ENCODE results near the gene TLCD3B. TPM values are rescaled to one million over a fixed set of nuclear protein-coding genes. Genes with fewer than 3 reads are reported as not detected.

TLCD3B gene
- total RNA-seq, 1 donor from 2014 or later = 2.1 TPM

GRCh38 chr16:30063893-30064728 is 33.0 kb upstream of the TLCD3B start:
- Mint-ChIP-seq H3K9me3 (no peaks in the 10 kb centered on the region), H3K27ac (peak overlapping the region; percentile 96), H3K4me1 (ENCODE audit: unreplicated experiment) (peaks cover 17% of the 10 kb centered on the region), H3K36me3 (peaks cover 18% of the 10 kb centered on the region), H3K27me3 (no peaks in the 10 kb centered on the region), H3K4me3 (peak overlapping the region; percentile 92)
- peak; percentile 19 for TF ChIP-seq CTCF (conservative IDR thresholded peaks at IDR 0.05)
- DNase-seq (ENCODE audit: extremely low spot score, unreplicated experiment) = no peak

GRCh38 chr16:30063278-30063892 is 32.3 kb upstream of the TLCD3B start:
- peaks cover 13% of the 10 kb centered on the region for H3K36me3 Mint-ChIP-seq
- H3K4me1 Mint-ChIP-seq (ENCODE audit: unreplicated experiment) = peaks cover 17% of the 10 kb centered on the region
- peak overlapping the region; percentile 92 for H3K4me3 Mint-ChIP-seq
- H3K27ac Mint-ChIP-seq = peak overlapping the region; percentile 96
- no peak for DNase-seq (ENCODE audit: extremely low spot score, unreplicated experiment)
- TF ChIP-seq CTCF (conservative IDR thresholded peaks at IDR 0.05) = no peak
- H3K27me3 Mint-ChIP-seq = no peaks in the 10 kb centered on the region
- H3K9me3 Mint-ChIP-seq = no peaks in the 10 kb centered on the region

DNA sequence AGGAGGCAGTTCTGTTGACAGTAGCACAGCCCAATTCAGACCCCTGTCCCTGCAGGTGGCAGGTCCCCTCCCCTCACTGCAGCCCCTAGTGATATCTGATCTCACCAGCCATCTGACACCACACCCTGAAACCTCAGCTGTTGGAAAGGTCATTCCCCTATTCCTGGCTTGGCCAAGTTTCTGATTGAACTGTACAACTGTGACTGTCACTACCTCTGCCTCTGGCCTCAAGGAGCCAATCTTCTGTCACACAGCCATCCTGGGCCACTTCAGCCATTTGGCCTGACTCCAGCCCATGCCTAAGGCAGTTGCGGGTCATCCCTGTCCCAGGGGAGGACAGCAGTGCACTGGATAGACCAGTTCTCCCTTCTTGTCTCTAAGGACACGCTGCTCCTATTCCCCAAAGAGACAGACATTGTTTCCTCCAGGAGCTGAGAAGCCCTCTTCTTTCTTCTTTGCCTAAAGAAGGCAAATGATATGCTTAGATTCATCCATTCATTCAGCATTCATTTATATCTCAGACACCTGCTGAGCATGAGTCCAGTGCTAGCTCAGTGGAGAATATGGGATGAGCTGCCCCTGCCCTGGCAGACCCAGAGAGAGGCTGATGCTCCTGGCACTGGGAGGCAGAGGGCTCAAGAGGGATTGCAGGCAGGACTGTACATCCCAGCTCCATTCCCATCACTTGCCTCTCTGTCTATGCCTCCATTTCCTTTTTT is 29.9 kb upstream of the TLCD3B start:
- H3K27ac Mint-ChIP-seq = peak overlapping the region; percentile 70
- peak overlapping the region; percentile 32 for H3K4me3 Mint-ChIP-seq
- H3K36me3 Mint-ChIP-seq = peaks cover 4% of the 10 kb centered on the region
- H3K27me3 Mint-ChIP-seq = no peaks in the 10 kb centered on the region
- DNase-seq (ENCODE audit: extremely low spot score, unreplicated experiment) = no peak
- no peaks in the 10 kb centered on the region for H3K9me3 Mint-ChIP-seq
- no peak for TF ChIP-seq CTCF (conservative IDR thresholded peaks at IDR 0.05)
- H3K4me1 Mint-ChIP-seq (ENCODE audit: unreplicated experiment) = peaks cover 8% of the 10 kb centered on the region

- no peaks in the 10 kb centered on the region for H3K9me3 Mint-ChIP-seq
- no peak for TF ChIP-seq CTCF (conservative IDR thresholded peaks at IDR 0.05)
- H3K27me3 Mint-ChIP-seq = no peaks in the 10 kb centered on the region
- H3K27ac Mint-ChIP-seq = peak overlapping the region; percentile 70
- peak overlapping the region; percentile 27 for H3K4me3 Mint-ChIP-seq
- peaks cover 9% of the 10 kb centered on the region for H3K4me1 Mint-ChIP-seq (ENCODE audit: unreplicated experiment)
- no peak for DNase-seq (ENCODE audit: extremely low spot score, unreplicated experiment)
- peaks cover 4% of the 10 kb centered on the region for H3K36me3 Mint-ChIP-seq
These were observed 29.3 kb upstream of the TLCD3B start for GRCh38 chr16:30060346-30060745.

DNA sequence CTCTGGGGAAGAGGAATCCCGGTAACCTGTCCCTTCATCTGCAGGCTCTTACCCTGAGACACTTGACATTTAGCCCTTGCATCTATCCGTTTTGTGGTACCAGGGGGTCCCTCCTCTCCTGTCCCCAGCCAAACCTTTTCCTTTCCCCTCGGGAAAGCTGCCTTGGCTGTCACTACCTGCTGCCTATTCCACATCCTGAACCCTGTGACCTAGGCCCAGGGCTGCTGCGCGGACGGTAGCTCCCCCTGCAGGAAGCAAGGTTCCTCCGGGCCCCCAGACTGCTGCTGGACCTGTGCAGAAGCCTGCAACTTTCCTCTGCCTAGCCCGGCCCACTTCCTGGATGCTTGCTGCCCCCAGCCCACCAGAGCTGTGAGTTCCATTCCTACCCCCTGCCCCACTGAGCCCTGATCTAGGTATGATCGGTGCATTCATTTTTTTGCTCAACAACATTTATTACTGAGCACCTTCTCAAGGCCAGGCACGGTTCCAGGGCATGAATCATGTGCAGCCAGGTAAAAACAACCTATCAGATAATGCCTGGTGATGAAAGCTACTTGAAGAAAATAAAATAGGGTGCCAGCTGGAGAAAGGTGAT is 24.0 kb upstream of the TLCD3B start:
- Mint-ChIP-seq H3K4me3 (peak overlapping the region; percentile 82), H3K27me3 (no peaks in the 10 kb centered on the region), H3K27ac (peak overlapping the region; percentile 74), H3K9me3 (no peaks in the 10 kb centered on the region), H3K4me1 (ENCODE audit: unreplicated experiment) (peaks cover 22% of the 10 kb centered on the region), H3K36me3 (no peaks in the 10 kb centered on the region)
- no peak for DNase-seq (ENCODE audit: extremely low spot score, unreplicated experiment)
- TF ChIP-seq CTCF (conservative IDR thresholded peaks at IDR 0.05) = peak; percentile 67
